ENCODE measurements around the gene C19orf47. TPM values are rescaled to one million over a fixed set of nuclear protein-coding genes. Genes with fewer than 3 reads are reported as not detected.

The C19orf47 gene
- total RNA-seq, 2 donors from 2014 or later = 20.2 to 34.2 TPM

- H3K9me3 ChIP-seq = no peaks in the 10 kb centered on the region
- peaks cover 51% of the 10 kb centered on the region for H3K36me3 ChIP-seq
- H3K4me1 ChIP-seq (ENCODE audit: control insufficient read depth in 1 of 2, low read depth in 2 of 2) = peaks cover 0 to under 1% of the 10 kb centered on the region in 2 donors
- DNase-seq (ENCODE audit: low spot score) (no peak), ATAC-seq (ENCODE audit: insufficient number of reproducible peaks, low FRiP score, low read depth) (no peak)
- H3K27me3 ChIP-seq (replicated peaks; ENCODE audit: insufficient read depth) = no peaks in the 10 kb centered on the region
- H3K27ac ChIP-seq = no peak overlapping the region
- no peak overlapping the region for H3K4me3 ChIP-seq
- TF ChIP-seq CTCF (IDR thresholded peaks at IDR 0.05) = no peak
These were observed 27.1 kb downstream of the C19orf47 start for GRCh38 chr19:40321076-40321475.

DNA sequence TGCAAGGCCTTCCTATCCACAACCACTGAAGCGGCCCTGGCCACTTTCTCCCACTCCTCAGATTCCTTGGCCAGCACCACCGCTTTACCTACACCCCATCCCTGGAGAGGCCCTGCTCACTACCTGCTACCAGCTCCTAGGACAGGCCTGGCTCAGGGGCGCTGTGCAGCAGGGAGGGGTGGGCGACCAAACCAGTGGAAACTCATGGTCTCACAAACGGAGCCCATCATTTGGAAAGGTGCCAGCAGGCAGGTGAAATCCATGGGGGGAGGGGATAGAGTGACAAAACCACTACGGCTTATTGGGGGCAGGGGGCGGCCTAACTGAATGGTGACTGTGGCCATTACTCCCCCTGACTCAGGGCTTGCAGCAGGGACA, 27.6 kb downstream of the C19orf47 start:
- Histone ChIP-seq H3K4me1 (ENCODE audit: control insufficient read depth in 1 of 2, low read depth in 2 of 2) (peaks cover 0 to 5% of the 10 kb centered on the region in 2 donors), H3K4me3 (no peak overlapping the region), H3K36me3 (peaks cover 45% of the 10 kb centered on the region), H3K9me3 (no peaks in the 10 kb centered on the region), H3K27me3 (replicated peaks; ENCODE audit: insufficient read depth) (no peaks in the 10 kb centered on the region), H3K27ac (no peak overlapping the region)
- ATAC-seq (ENCODE audit: insufficient number of reproducible peaks, low FRiP score, low read depth) (no peak), DNase-seq (ENCODE audit: low spot score) (no peak)
- no peak for TF ChIP-seq CTCF (IDR thresholded peaks at IDR 0.05)

- no peak for ATAC-seq (ENCODE audit: insufficient number of reproducible peaks, low FRiP score, low read depth)
- Histone ChIP-seq H3K4me1 (ENCODE audit: control insufficient read depth in 1 of 2, low read depth in 2 of 2) (peaks cover 0 to 5% of the 10 kb centered on the region in 2 donors), H3K9me3 (no peaks in the 10 kb centered on the region), H3K27ac (no peak overlapping the region), H3K36me3 (peaks cover 17% of the 10 kb centered on the region), H3K27me3 (replicated peaks; ENCODE audit: insufficient read depth) (no peaks in the 10 kb centered on the region), H3K4me3 (no peak overlapping the region)
- TF ChIP-seq CTCF (IDR thresholded peaks at IDR 0.05) = no peak
- no peak for DNase-seq (ENCODE audit: low spot score)
These were observed 30.9 kb downstream of the C19orf47 start for GRCh38 chr19:40317338-40317737.

DNA sequence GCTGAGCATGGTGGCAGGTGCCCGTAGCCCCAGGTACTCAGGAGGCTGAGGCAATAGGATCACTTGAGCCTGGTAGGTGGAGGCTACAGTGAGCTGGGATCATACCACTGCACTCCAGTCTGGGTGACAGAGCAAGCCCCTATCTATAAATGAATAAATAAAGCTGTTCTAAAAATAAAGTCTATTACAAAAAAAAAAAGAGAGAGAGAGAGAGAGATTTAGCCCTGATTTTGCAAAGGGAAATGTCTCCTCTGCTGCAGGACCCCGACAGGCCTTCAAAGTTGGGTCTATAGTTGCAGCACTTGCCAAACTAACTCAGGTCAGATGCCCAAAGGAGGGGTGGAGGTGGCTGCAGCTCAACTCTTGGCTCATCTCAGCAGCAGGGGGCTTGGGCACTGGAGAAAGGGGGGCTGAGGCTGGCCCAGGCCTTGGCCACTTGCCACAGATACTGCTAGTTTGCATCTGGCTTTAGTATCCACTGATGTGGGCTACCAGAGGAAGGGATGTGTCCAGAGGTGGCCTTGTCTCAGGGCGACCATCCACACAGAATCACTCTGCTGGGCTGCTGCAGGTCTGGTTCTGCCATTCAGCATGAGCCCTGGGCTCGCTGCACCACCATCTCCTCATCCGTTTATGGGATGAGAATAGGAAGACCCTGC, 32.3 kb downstream of the C19orf47 start:
- no peak for DNase-seq (ENCODE audit: low spot score)
- no peak overlapping the region for H3K27ac ChIP-seq
- peaks cover 0 to 5% of the 10 kb centered on the region in 2 donors for H3K4me1 ChIP-seq (ENCODE audit: control insufficient read depth in 1 of 2, low read depth in 2 of 2)
- ATAC-seq (ENCODE audit: insufficient number of reproducible peaks, low FRiP score, low read depth) = no peak
- no peak for TF ChIP-seq CTCF (IDR thresholded peaks at IDR 0.05)
- H3K27me3 ChIP-seq (replicated peaks; ENCODE audit: insufficient read depth) = no peaks in the 10 kb centered on the region
- H3K4me3 ChIP-seq = no peak overlapping the region
- H3K9me3 ChIP-seq = no peaks in the 10 kb centered on the region
- H3K36me3 ChIP-seq = peaks cover 5% of the 10 kb centered on the region

- no peak overlapping the region for H3K27ac ChIP-seq
- TF ChIP-seq CTCF (IDR thresholded peaks at IDR 0.05) = no peak
- ATAC-seq (ENCODE audit: insufficient number of reproducible peaks, low FRiP score, low read depth) (no peak), DNase-seq (ENCODE audit: low spot score) (no peak)
- H3K4me1 ChIP-seq (ENCODE audit: control insufficient read depth in 1 of 2, low read depth in 2 of 2) = peaks cover 0 to 5% of the 10 kb centered on the region in 2 donors
- no peaks in the 10 kb centered on the region for H3K36me3 ChIP-seq
- no peak overlapping the region for H3K4me3 ChIP-seq
- H3K27me3 ChIP-seq (replicated peaks; ENCODE audit: insufficient read depth) = no peaks in the 10 kb centered on the region
- H3K9me3 ChIP-seq = no peaks in the 10 kb centered on the region
These were observed 33.5 kb downstream of the C19orf47 start for GRCh38 chr19:40314656-40315055.

Measured in thoracic aorta (tissue), 2 donors.